ENCODE measurements around the gene ZNF391. TPM values are rescaled to one million over a fixed set of nuclear protein-coding genes. Genes with fewer than 3 reads are reported as not detected.

The ZNF391 gene
- total RNA-seq, 1 donor from 2014 or later, result 0.75 TPM

DNA sequence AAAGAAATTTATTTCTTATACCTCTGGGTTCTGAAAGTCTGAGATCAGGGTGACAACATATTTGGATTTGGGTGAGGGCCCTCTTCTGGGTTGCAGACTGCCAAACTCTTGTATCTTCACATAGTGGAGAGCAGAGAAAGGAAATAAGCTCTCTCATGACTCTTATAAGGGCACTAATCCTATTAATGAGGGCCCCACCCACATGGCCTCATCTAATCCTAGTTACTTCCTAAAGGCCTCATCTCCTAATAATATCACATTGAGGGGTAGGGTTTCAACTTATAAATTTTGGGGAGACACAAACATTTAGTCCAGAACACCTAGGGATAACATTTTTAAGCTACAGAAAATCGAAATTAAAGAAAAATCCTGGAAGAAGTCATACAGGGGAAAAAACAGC lies 5.1 kb upstream of the ZNF391 start:
- H3K4me3 ChIP-seq, result no peak overlapping the region
- intact Hi-C loops (cut with DNase I), result loop anchor here (10.0 kb wide), 1 partner anchor 511 kb away; a partner anchor contains a TSS
- H3K27me3 ChIP-seq, result no peaks in the 10 kb centered on the region
- H3K36me3 ChIP-seq, result no peaks in the 10 kb centered on the region
- peaks cover 0 to 4% of the 10 kb centered on the region in 2 donors for H3K4me1 ChIP-seq
- no peak overlapping the region for H3K27ac ChIP-seq
- no peak for DNase-seq (ENCODE audit: low spot score in 2 of 2)
- TF ChIP-seq, protein P1, sequence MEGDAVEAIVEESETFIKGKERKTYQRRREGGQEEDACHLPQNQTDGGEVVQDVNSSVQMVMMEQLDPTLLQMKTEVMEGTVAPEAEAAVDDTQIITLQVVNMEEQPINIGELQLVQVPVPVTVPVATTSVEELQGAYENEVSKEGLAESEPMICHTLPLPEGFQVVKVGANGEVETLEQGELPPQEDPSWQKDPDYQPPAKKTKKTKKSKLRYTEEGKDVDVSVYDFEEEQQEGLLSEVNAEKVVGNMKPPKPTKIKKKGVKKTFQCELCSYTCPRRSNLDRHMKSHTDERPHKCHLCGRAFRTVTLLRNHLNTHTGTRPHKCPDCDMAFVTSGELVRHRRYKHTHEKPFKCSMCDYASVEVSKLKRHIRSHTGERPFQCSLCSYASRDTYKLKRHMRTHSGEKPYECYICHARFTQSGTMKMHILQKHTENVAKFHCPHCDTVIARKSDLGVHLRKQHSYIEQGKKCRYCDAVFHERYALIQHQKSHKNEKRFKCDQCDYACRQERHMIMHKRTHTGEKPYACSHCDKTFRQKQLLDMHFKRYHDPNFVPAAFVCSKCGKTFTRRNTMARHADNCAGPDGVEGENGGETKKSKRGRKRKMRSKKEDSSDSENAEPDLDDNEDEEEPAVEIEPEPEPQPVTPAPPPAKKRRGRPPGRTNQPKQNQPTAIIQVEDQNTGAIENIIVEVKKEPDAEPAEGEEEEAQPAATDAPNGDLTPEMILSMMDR (IDR thresholded peaks at IDR 0.05), result no peak
- no peaks in the 10 kb centered on the region for H3K9me3 ChIP-seq

DNA sequence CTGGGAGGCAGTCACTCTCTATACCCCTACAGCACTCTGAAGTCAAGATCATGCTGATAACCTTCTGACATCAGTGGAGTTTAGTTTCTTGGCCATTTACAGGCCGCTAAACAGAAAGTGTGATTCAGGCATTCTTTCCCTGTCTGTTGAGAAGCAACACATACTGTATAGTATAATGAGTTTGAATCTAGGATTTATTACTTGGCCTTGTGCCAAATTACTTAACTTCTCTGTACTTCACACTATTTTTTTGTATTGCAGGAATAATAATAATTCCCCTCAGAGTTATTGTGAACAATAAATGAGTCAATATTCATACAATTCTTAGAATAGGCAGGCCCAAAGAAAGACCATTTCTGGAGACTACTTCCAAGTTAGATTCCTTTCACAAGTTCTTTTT lies 4.1 kb downstream of the ZNF391 start:
- H3K4me3 ChIP-seq, result no peak overlapping the region
- peaks cover 0 to 11% of the 10 kb centered on the region in 2 donors for H3K36me3 ChIP-seq
- H3K9me3 ChIP-seq, result peaks cover 0 to 19% of the 10 kb centered on the region in 2 donors
- TF ChIP-seq, protein P1 (IDR thresholded peaks at IDR 0.05), result no peak
- H3K4me1 ChIP-seq, result peaks cover 0 to 4% of the 10 kb centered on the region in 2 donors
- intact Hi-C loops (cut with DNase I), result no loop called here
- no peak for DNase-seq (ENCODE audit: low spot score in 2 of 2)
- H3K27me3 ChIP-seq, result no peaks in the 10 kb centered on the region
- no peak overlapping the region for H3K27ac ChIP-seq

DNA sequence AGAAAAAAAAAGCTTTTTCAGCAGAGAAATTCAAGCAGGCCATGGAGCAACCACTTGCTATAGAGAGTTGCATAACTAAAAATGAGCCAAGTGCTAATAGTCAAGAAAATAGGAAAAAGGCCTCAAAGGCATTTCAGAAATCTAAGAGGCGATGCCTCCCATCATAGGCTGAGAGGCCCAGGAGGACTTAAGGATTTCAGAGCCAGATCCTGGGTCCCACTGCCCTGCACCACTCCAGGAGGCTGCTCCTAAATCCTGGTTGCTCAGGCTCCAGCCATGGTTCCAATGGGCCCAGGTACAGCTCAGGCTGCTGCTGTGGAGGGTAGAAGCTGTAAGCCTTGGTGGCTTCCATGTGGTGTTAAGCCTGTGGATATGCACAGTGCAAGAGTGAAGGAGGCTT lies 5.5 kb downstream of the ZNF391 start:
- H3K4me3 ChIP-seq, result no peak overlapping the region
- no peak overlapping the region for H3K27ac ChIP-seq
- H3K4me1 ChIP-seq, result no peaks in the 10 kb centered on the region
- peaks cover 6 to 30% of the 10 kb centered on the region in 2 donors for H3K9me3 ChIP-seq
- peaks cover 0 to 21% of the 10 kb centered on the region in 2 donors for H3K36me3 ChIP-seq
- TF ChIP-seq, protein P1 (IDR thresholded peaks at IDR 0.05), result no peak
- DNase-seq (ENCODE audit: low spot score in 2 of 2), result no peak
- no peaks in the 10 kb centered on the region for H3K27me3 ChIP-seq
- intact Hi-C loops (cut with DNase I), result no loop called here

DNA sequence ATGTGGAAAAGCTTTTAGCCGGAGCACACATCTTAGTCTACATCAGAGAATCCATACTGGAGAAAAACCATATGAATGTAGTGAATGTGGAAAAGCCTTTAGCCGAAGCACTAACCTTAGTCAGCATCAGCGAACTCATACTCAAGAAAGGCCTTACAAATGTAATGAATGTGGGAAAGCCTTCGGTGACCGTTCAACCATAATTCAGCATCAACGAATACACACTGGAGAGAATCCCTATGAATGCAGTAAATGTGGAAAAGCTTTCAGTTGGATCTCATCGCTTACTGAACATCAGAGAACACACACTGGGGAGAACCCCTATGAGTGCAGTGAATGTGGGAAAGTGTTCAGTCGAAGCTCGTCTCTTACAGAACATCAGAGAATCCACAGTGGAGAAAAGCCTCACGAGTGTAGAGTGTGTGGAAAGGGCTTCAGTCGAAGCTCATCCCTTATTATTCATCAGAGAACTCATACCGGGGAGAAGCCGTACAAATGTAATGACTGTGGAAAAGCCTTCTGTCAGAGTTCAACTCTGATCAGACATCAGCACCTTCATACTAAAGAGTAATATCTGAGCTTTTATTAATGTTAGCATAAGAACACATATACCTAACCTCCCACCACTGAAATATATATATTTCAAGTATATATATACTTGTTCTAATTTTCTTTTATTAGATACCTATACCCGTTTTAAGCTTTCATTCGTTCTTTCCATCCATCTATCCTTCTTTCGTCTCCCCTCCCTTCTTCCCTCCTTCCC lies 12.5 kb downstream of the ZNF391 start:
- DNase-seq (ENCODE audit: low spot score in 2 of 2), result no peak
- no peaks in the 10 kb centered on the region for H3K27me3 ChIP-seq
- peaks cover 11 to 35% of the 10 kb centered on the region in 2 donors for H3K36me3 ChIP-seq
- intact Hi-C loops (cut with DNase I), result no loop called here
- no peaks in the 10 kb centered on the region for H3K4me1 ChIP-seq
- no peak overlapping the region for H3K4me3 ChIP-seq
- TF ChIP-seq, protein P1 (IDR thresholded peaks at IDR 0.05), result no peak
- no peak overlapping the region for H3K27ac ChIP-seq
- peaks cover 33 to 69% of the 10 kb centered on the region in 2 donors for H3K9me3 ChIP-seq

DNA sequence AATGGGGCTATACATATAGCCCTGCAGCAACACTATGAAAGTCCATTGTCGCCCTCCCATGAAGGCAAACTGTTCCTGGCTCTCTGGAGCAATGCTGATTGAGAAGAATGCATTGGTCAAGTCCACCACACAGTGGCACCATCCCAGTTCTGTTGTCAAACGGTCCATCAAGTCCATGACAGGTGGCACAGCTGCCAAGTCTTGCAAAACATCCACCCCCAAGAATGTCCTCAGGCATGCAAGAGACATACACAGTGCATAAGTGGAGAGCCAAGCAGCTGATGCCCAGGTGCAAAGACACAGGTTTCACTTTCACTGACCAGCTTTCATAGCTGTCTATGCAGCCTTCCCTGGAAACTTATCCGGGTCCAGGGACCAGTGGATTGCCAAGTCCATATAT lies 17.5 kb downstream of the ZNF391 start:
- H3K27me3 ChIP-seq, result no peaks in the 10 kb centered on the region
- TF ChIP-seq, protein P1 (IDR thresholded peaks at IDR 0.05), result no peak
- peaks cover 0 to 2% of the 10 kb centered on the region in 2 donors for H3K36me3 ChIP-seq
- no peak overlapping the region for H3K4me3 ChIP-seq
- H3K4me1 ChIP-seq, result no peaks in the 10 kb centered on the region
- no peak overlapping the region for H3K27ac ChIP-seq
- H3K9me3 ChIP-seq, result peaks cover 8 to 26% of the 10 kb centered on the region in 2 donors
- intact Hi-C loops (cut with DNase I), result no loop called here
- DNase-seq (ENCODE audit: low spot score in 2 of 2), result no peak

All from ascending aorta (tissue), 2 donors.